ENCODE data around the gene ARL6.

Gene ARL6

GRCh38 chr3:97841304-97841703 is 76.7 kb downstream of the ARL6 start:
- Histone ChIP-seq H3K4me1 (ENCODE audit: insufficient read depth, low read length) (peaks cover 71% of the 10 kb centered on the region), H3K27me3 (ENCODE audit: control insufficient read depth in 1 of 2, insufficient read depth in 2 of 2, low read length in 2 of 2) (no peaks in the 10 kb centered on the region), H3K9me3 (ENCODE audit: low read length) (no peaks in the 10 kb centered on the region), H3K9ac (ENCODE audit: low read length) (no peak overlapping the region), H3K36me3 (ENCODE audit: insufficient read depth, low read length) (peaks cover 5% of the 10 kb centered on the region), H3K4me3 (ENCODE audit: low read depth in 1 of 2, low read length in 2 of 2) (peak overlapping the region in 1 of 2 donors; percentile 39), H3K27ac (ENCODE audit: low read depth, low read length) (peak overlapping the region; percentile 90)

- Histone ChIP-seq H3K36me3 (ENCODE audit: insufficient read depth, low read length) (peaks cover 10% of the 10 kb centered on the region), H3K27me3 (ENCODE audit: control insufficient read depth in 1 of 2, insufficient read depth in 2 of 2, low read length in 2 of 2) (no peaks in the 10 kb centered on the region), H3K4me3 (ENCODE audit: low read depth in 1 of 2, low read length in 2 of 2) (peak overlapping the region in 1 of 2 donors; percentile 39), H3K4me1 (ENCODE audit: insufficient read depth, low read length) (peaks cover 71% of the 10 kb centered on the region), H3K27ac (ENCODE audit: low read depth, low read length) (peak overlapping the region; percentile 90), H3K9ac (ENCODE audit: low read length) (no peak overlapping the region), H3K9me3 (ENCODE audit: low read length) (no peaks in the 10 kb centered on the region)
Observed at GRCh38 chr3:97841956-97842355, 77.4 kb downstream of the ARL6 start.

- Histone ChIP-seq H3K9me3 (ENCODE audit: low read length) (no peaks in the 10 kb centered on the region), H3K4me1 (ENCODE audit: insufficient read depth, low read length) (peaks cover 12% of the 10 kb centered on the region), H3K27ac (ENCODE audit: low read depth, low read length) (no peak overlapping the region), H3K9ac (ENCODE audit: low read length) (no peak overlapping the region), H3K4me3 (ENCODE audit: low read depth in 1 of 2, low read length in 2 of 2) (no peak overlapping the region), H3K36me3 (ENCODE audit: insufficient read depth, low read length) (peaks cover 14% of the 10 kb centered on the region), H3K27me3 (ENCODE audit: control insufficient read depth in 1 of 2, insufficient read depth in 2 of 2, low read length in 2 of 2) (no peaks in the 10 kb centered on the region)
Observed at GRCh38 chr3:97848779-97849178, 84.2 kb downstream of the ARL6 start.
